IPS-NIHi7 (cell line): ENCODE results near the gene TBCE.
"Not testable (repeated sequence)": the region's sequence is repeated elsewhere in the genome, so short reads cannot be mapped to it uniquely, and the experiment has no call there.

Experiments
- DNase-seq: peaks from one replicate; pipeline ENCODE4 v3.0.0; 2012; ENCODE audit warnings: mixed read lengths; ENCODE audit errors: extremely low spot score

Gene TBCE

DNA sequence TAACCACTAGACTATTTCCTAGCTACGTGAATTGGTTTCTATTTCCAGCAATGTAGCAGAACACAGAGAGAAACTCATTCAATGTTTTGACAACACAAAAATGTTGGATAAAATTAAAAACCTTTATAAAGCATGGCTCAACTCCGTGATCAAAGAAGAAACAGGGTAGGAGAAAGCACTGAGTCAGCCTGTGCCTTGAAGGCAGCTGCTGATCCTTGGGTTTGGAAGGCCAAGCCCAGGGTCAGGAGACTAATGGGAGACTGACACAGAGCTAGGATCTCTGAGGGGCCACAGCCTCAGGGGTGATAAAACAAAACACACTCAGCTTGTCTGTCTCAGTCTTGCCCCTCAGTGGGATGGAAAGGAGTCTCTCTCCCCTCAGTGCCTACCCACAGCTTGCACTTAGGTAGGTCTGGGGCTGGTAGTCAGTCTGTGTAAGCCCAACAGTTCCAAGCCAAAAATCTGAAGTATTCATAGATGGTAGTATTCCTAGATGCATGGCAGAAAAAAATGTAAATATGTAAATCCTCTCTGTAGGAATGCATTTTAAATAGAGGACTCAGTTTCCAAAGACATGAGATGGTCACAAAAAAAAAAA lies 83.8 kb downstream of the TBCE start:
- DNase-seq, result no peak

GRCh38 chr1:235454021-235454420 lies 86.8 kb downstream of the TBCE start:
- DNase-seq, result no peak

- DNase-seq, result no peak
Observed at GRCh38 chr1:235455097-235455496, 87.9 kb downstream of the TBCE start.

- no peak for DNase-seq
Observed at GRCh38 chr1:235455823-235456222, 88.6 kb downstream of the TBCE start.

DNA sequence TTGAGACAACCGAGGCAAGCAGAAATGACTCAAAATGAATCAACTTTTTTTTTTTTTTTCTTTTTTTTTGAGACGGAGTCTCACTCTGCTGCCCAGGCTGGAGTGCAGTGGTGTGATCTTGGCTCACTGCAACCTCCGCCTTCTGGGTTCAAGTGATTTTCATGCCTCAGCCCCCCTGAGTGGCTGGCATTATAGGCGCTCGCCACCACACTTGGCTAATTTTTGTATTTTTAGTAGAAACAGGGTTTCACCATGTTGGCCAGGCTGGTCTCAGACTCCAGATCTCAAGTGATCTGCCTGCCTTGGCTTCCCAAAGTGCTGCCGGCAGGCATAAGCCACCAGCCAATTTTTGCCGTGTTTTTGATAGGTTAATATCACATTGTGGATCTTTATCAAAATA lies 90.6 kb downstream of the TBCE start:
- not testable (repeated sequence) for DNase-seq

- no peak for DNase-seq
Observed at GRCh38 chr1:235460770-235461169, 93.5 kb downstream of the TBCE start.

DNA sequence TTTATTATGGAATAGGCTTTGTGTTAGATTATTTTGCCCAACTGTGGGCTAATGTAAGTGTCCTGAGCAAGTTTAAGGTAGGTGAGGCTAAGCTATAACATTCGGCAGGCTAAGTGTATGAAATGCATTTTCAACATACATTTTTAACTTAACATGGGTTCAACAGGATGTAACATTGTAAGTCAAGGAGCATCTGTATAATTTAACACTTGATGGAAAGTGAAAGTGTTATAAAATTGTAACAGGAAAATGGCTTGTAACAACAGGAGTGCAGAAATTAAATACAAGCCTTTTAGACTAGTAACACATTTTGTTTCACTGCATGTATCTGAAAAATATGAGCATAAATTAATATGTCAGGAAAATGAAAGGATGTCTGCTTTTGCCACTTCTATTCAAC lies 94.7 kb downstream of the TBCE start:
- DNase-seq, result no peak

DNA sequence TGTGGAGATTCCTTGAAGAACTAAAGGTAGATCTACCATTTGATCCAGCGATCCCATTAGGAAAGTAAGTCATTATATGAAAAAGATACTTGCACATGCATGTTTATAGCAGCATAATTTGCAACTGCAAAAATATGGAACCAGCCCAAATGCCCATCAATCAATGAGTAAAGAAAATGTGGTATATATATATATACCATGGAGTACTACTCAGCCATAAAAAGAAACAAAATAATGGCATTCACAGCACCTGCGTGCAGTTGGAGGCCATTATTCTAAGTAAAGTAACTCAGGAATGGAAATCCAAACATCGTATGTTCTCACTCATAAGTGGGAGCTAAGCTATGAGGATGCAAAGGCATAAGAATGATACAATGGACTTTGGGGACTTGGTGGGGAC lies 95.6 kb downstream of the TBCE start:
- not testable (repeated sequence) for DNase-seq

DNA sequence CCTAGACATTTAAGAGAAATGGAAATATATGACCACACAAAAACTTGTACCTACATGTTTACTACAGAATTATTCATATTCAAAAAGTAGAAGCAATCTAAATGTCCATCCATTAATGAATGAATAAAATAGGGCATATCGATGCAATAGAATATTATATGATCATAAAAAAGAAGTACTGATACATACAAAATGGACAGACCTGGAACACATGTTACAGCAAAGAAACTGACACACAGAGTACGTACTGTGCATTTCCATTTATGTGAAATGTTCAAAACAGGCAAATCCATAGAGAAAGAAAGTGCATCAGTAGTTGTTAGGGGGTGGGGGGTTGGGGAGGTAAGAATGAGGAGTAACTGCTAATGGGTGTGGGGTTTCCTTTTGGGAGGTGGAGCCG lies 97.8 kb downstream of the TBCE start:
- no peak for DNase-seq

- no peak for DNase-seq
Observed at GRCh38 chr1:235468004-235468403, 100.8 kb downstream of the TBCE start.

- DNase-seq, result no peak
Observed at GRCh38 chr1:235468970-235469369, 101.7 kb downstream of the TBCE start.

GRCh38 chr1:235469897-235470296 lies 102.7 kb downstream of the TBCE start:
- not testable (repeated sequence) for DNase-seq

- no peak for DNase-seq
Observed at GRCh38 chr1:235470741-235471439, 103.7 kb downstream of the TBCE start.

GRCh38 chr1:235473806-235474205 lies 106.6 kb downstream of the TBCE start:
- DNase-seq, result no peak

GRCh38 chr1:235483090-235483489 lies 115.9 kb downstream of the TBCE start:
- no peak for DNase-seq

GRCh38 chr1:235485558-235485957 lies 118.3 kb downstream of the TBCE start:
- DNase-seq, result no peak

DNA sequence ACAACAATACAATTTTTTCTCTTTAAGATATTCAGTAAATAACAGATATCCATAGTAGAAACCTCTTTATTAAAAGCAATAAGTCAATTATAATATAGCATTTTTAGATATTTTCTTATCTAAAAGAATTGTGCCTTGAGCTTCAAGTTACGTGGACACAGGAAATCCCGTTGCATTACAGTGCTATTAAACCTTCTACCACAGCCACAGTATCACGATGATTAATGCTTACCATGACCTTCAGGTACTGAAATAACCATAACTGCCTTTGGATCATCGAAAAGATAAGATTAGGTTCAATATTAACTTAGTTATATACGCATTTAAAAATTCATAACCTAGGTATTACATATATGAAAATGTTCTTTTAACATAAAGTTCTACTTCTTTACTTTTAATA lies 119.1 kb downstream of the TBCE start:
- no peak for DNase-seq

DNA sequence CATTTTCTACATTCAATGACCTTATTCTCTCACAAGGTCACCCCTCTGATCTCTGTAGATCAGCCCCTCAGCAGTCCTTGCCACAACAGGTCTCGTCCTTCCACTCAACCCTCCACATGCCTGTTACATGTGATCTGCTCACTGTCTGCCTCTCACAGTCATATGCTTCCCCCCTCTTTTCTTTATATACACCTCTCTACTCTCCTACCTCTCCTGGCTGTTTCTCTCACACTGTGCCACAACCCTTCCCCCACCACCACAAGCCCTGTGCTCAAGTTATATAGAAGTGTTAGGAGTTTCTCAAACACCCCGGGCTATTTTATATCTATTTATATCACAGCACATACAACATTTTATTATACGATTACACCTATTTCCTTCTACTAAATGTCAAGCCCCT lies 124.4 kb downstream of the TBCE start:
- no peak for DNase-seq

DNA sequence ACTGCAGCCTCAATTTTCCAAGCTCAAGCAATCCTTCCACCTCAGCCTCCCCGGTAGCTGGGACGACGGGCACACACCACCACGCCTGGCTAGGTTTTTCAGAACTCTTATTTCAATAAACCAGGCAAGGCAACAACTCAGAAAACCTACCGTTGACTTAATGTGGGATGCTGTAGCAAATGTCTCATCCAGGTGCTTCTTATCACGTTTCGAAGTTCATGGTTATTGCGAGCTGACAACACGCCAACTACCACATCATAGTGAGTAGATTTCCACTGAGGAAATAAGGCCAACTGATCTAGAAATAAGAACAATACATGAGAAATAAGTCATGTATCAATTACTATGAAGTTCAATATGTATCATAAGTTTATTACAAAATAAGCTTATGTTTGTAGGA lies 127.3 kb downstream of the TBCE start:
- DNase-seq, result no peak

GRCh38 chr1:235495030-235495429 lies 127.8 kb downstream of the TBCE start:
- DNase-seq, result no peak

DNA sequence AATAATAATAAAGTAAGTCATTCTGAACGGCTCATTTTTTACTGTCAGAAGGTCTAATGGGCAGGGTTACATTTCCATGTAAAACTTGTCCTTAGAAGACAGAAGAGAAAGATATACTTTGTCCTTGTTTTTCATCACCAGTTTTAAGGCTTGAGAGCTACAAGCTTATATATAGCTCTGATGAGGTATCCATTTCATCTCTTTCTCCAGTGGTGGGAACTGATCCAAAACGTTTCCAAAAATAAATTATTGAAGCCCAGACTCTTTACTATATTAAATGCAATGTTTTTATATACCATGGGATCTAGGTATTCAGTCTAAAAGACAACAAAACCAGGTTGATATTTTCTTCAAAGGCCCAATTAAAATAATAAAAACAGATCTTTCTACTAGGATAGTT lies 128.3 kb downstream of the TBCE start:
- DNase-seq, result no peak

GRCh38 chr1:235500971-235501540 lies 133.8 kb downstream of the TBCE start:
- peak; percentile 11 for DNase-seq
